CD14-positive monocyte (primary cell): ENCODE data around the gene EXOC4. TPM values are rescaled to one million over a fixed set of nuclear protein-coding genes. Genes with fewer than 3 reads are reported as not detected.

Source experiments
- DNase-seq, 3 donors: peaks; one replicate each; pipeline ENCODE4 v3.0.0-alpha.2; 2011 to 2022
- H2AFZ ChIP-seq: 2 replicates; pipeline ENCODE4 v1.6.0; 2012; ENCODE audit warnings: mild to moderate bottlenecking, low read depth, low read length, inconsistent platforms; ENCODE audit not compliant: insufficient read depth, poor library complexity, severe bottlenecking
- H3K27ac ChIP-seq, 2 donors: 1 replicate in 1 of 2; 2 replicates in 1 of 2; pipeline ENCODE4 v1.5.1; 2012 to 2013; ENCODE audit warnings: low read length in 2 of 2, control low read depth in 1 of 2, inconsistent platforms in 1 of 2, low read depth in 1 of 2, mild to moderate bottlenecking in 1 of 2
- H3K27me3 ChIP-seq, 2 donors: one replicate each; pipeline versions ENCODE4 v1.6.0 to v1.6.1; 2011 to 2013; ENCODE audit warnings: low read length in 2 of 2; ENCODE audit not compliant: control insufficient read depth in 2 of 2, insufficient read depth in 2 of 2
- H3K36me3 ChIP-seq, 2 donors: replicated peaks in 1 of 2; 1 replicate in 1 of 2; 2 replicates in 1 of 2; pipeline versions ENCODE4 v1.5.1 to v1.6.1; 2012 to 2013; ENCODE audit warnings: low read length in 2 of 2, control low read depth in 1 of 2, inconsistent platforms in 1 of 2, mild to moderate bottlenecking in 1 of 2; ENCODE audit not compliant: insufficient read depth in 2 of 2, control insufficient read depth in 1 of 2
- H3K4me1 ChIP-seq, 2 donors: 1 replicate in 1 of 2; 2 replicates in 1 of 2; pipeline versions ENCODE4 v1.5.1 to v1.6.1; 2012 to 2013; ENCODE audit warnings: low read length in 2 of 2, control low read depth in 1 of 2, inconsistent platforms in 1 of 2, mild to moderate bottlenecking in 1 of 2, moderate library complexity in 1 of 2; ENCODE audit not compliant: insufficient read depth in 2 of 2, control insufficient read depth in 1 of 2
- H3K4me2 ChIP-seq: replicated peaks from 2 replicates; pipeline ENCODE3; 2012; ENCODE audit warnings: low read length, moderate library complexity, mild to moderate bottlenecking; ENCODE audit not compliant: poor library complexity, severe bottlenecking; ENCODE audit errors: extremely low read depth
- H3K4me3 ChIP-seq, 3 experiments: fragments of 200-600 bp in 1 of 3; sonication (generic) in 1 of 3; replicated peaks in 1 of 3; 1 replicate in 2 of 3; 2 replicates in 1 of 3; pipeline ENCODE4 v1.5.1; 2011 to 2013; ENCODE audit warnings: low read length in 3 of 3, mild to moderate bottlenecking in 3 of 3, control low read depth in 2 of 3, low read depth in 2 of 3, inconsistent platforms in 1 of 3, moderate library complexity in 1 of 3
- H3K79me2 ChIP-seq: 2 replicates; pipeline ENCODE4 v1.6.0; 2012; ENCODE audit warnings: mild to moderate bottlenecking, control low read depth, inconsistent platforms, low read length, moderate library complexity; ENCODE audit not compliant: insufficient read depth
- H3K9ac ChIP-seq: 2 replicates; pipeline ENCODE4 v1.6.0; 2017; ENCODE audit warnings: low read length, mild to moderate bottlenecking; ENCODE audit not compliant: insufficient read depth, poor library complexity, severe bottlenecking
- H3K9me3 ChIP-seq, 2 donors: replicated peaks in 1 of 2; 1 replicate in 1 of 2; 2 replicates in 1 of 2; pipeline versions ENCODE4 v1.5.1 to v1.6.1; 2012 to 2013; ENCODE audit warnings: low read length in 2 of 2, control low read depth in 1 of 2; ENCODE audit not compliant: control insufficient read depth in 1 of 2, insufficient read depth in 1 of 2
- H4K20me1 ChIP-seq: 2 replicates; pipeline ENCODE4 v1.6.0; 2012; ENCODE audit warnings: mild to moderate bottlenecking, low read length, control low read depth, moderate library complexity; ENCODE audit not compliant: insufficient read depth
- H3K27ac Mint-ChIP-seq, 7 donors: one replicate each; pipeline ENCODE4 v1.8.0; 2020; ENCODE audit warnings: mild to moderate bottlenecking in 7 of 7, mixed read lengths in 7 of 7, moderate library complexity in 6 of 7, inconsistent platforms in 2 of 7
- H3K27me3 Mint-ChIP-seq, 3 donors: one replicate each; pipeline ENCODE4 v1.8.0; 2021 to 2022; ENCODE audit warnings: low read depth in 3 of 3, mild to moderate bottlenecking in 3 of 3, mixed read lengths in 3 of 3, moderate library complexity in 3 of 3, inconsistent platforms in 1 of 3
- H3K36me3 Mint-ChIP-seq, 2 donors: one replicate each; pipeline ENCODE4 v1.8.0; 2020; ENCODE audit warnings: mixed read lengths in 2 of 2, inconsistent platforms in 1 of 2, mild to moderate bottlenecking in 1 of 2
- H3K4me1 Mint-ChIP-seq: one replicate; pipeline ENCODE4 v1.8.0; 2020; ENCODE audit warnings: mild to moderate bottlenecking, mixed read lengths
- H3K4me3 Mint-ChIP-seq, 2 donors: one replicate each; pipeline ENCODE4 v1.8.0; 2020; ENCODE audit warnings: mild to moderate bottlenecking in 2 of 2, mixed read lengths in 2 of 2, moderate library complexity in 1 of 2
- H3K9me3 Mint-ChIP-seq, 7 donors: one replicate each; pipeline ENCODE4 v1.8.0; 2020 to 2022; ENCODE audit warnings: mixed read lengths in 7 of 7, mild to moderate bottlenecking in 6 of 7, moderate library complexity in 6 of 7, inconsistent platforms in 2 of 7
- CTCF ChIP-seq: fragments of 200-600 bp; IDR thresholded peaks from one replicate; pipeline ENCODE4 v1.8.0; 2022; ENCODE audit warnings: antibody characterized with exemption, mild to moderate bottlenecking
- WGBS: methylation state at CpG from one replicate; pipeline ENCODE4 v1.1.5; 2013; ENCODE audit warnings: missing lambda C conversion rate; ENCODE audit not compliant: insufficient coverage; 5-methylcytosine and 5-hydroxymethylcytosine counted together
- intact Hi-C, 2 donors: fragments of 100-400 bp; cut with micrococcal nuclease; formaldehyde crosslinking; loops; one replicate each; pipeline versions ENCODE4 v1.15.0 to v1.15.1; 2023
- polyA plus RNA-seq, 3 donors: library from polyadenylated mRNA; depleted of rRNA in 1 of 3; unstranded in 2 of 3; stranded (reverse) in 1 of 3; fragments of 300-500 nt in 2 of 3; fragments of >200 nt in 1 of 3; fragmentation: Illumina TruSeq in 2 of 3; gene quantifications; 1 replicate in 2 of 3; 2 replicates in 1 of 3; pipeline ENCODE4 v1.2.3, GENCODE V29; 2012 to 2021

EXOC4 gene
- polyA plus RNA-seq, 3 donors: 20.6 to 22.3 (median 22.3) TPM

- no peak overlapping the region for H3K4me2 ChIP-seq
- WGBS: 94% methylated on average over 3 of the region's 6 CpGs
- Mint-ChIP-seq H3K4me3 (no peak overlapping the region), H3K27me3 (no peaks in the 10 kb centered on the region), H3K4me1 (no peaks in the 10 kb centered on the region), H3K36me3 (peaks cover 14 to 15% of the 10 kb centered on the region in 2 donors), H3K9me3 (peaks cover 0 to 13% (median 2%) of the 10 kb centered on the region in 7 donors), H3K27ac (no peak overlapping the region)
- no peak for DNase-seq
- no peaks in the 10 kb centered on the region for H3K36me3 ChIP-seq
- no peaks in the 10 kb centered on the region for H3K9me3 ChIP-seq
- H3K4me1 ChIP-seq: no peaks in the 10 kb centered on the region
- no peak overlapping the region for H3K27ac ChIP-seq
- H3K79me2 ChIP-seq: no peaks in the 10 kb centered on the region
- H3K27me3 ChIP-seq: no peaks in the 10 kb centered on the region
- no peak for TF ChIP-seq CTCF
- no peaks in the 10 kb centered on the region for H4K20me1 ChIP-seq
- H2AFZ ChIP-seq: no peak overlapping the region
- H3K4me3 ChIP-seq: no peak overlapping the region
- intact Hi-C loops: no loop called here
- H3K9ac ChIP-seq: no peak overlapping the region
These were observed 694.8 kb downstream of the EXOC4 start for GRCh38 chr7:133947458-133948254.

GRCh38 chr7:133948588-133948987 is 695.7 kb downstream of the EXOC4 start:
- Histone ChIP-seq H3K4me1 (no peaks in the 10 kb centered on the region), H3K4me2 (no peak overlapping the region), H2AFZ (no peak overlapping the region), H3K4me3 (no peak overlapping the region), H4K20me1 (no peaks in the 10 kb centered on the region), H3K79me2 (no peaks in the 10 kb centered on the region), H3K9ac (no peak overlapping the region), H3K27me3 (no peaks in the 10 kb centered on the region), H3K36me3 (no peaks in the 10 kb centered on the region), H3K27ac (no peak overlapping the region), H3K9me3 (no peaks in the 10 kb centered on the region)
- intact Hi-C loops: no loop called here
- no peak overlapping the region for H3K4me3 Mint-ChIP-seq
- peaks cover 0 to 19% (median 2%) of the 10 kb centered on the region in 7 donors for H3K9me3 Mint-ChIP-seq
- DNase-seq: no peak
- TF ChIP-seq CTCF: no peak
- peaks cover 14 to 15% of the 10 kb centered on the region in 2 donors for H3K36me3 Mint-ChIP-seq
- no peak overlapping the region for H3K27ac Mint-ChIP-seq
- H3K4me1 Mint-ChIP-seq: no peaks in the 10 kb centered on the region
- no peaks in the 10 kb centered on the region for H3K27me3 Mint-ChIP-seq
- 100% methylated on average over 3 of the region's 6 CpGs for WGBS
